ENCODE data around the gene SSTR1. TPM values are rescaled to one million over a fixed set of nuclear protein-coding genes. Genes with fewer than 3 reads are reported as not detected.

Gene SSTR1
- total RNA-seq, 4 donors from 2014 or later, result 2.5 to 13.1 (median 9.8) TPM

GRCh38 chr14:38248321-38249028, 40.8 kb downstream of the SSTR1 start:
- Histone ChIP-seq H3K4me1 (no peaks in the 10 kb centered on the region), H3K9me3 (no peaks in the 10 kb centered on the region), H3K27me3 (no peaks in the 10 kb centered on the region), H3K4me3 (no peak overlapping the region), H3K36me3 (no peaks in the 10 kb centered on the region), H3K27ac (no peak overlapping the region)
- DNase-seq, result no peak
- TF ChIP-seq CTCF (IDR thresholded peaks at IDR 0.05), result no peak

GRCh38 chr14:38250331-38250730, 42.6 kb downstream of the SSTR1 start:
- H3K27me3 ChIP-seq, result peaks cover 0 to 10% of the 10 kb centered on the region in 2 donors
- H3K36me3 ChIP-seq, result no peaks in the 10 kb centered on the region
- DNase-seq, result no peak
- no peak overlapping the region for H3K4me3 ChIP-seq
- TF ChIP-seq POLR2A (IDR thresholded peaks at IDR 0.05) (no peak), CTCF (IDR thresholded peaks at IDR 0.05) (no peak)
- H3K9me3 ChIP-seq, result no peaks in the 10 kb centered on the region
- no peaks in the 10 kb centered on the region for H3K4me1 ChIP-seq
- H3K27ac ChIP-seq, result no peak overlapping the region

GRCh38 chr14:38252066-38252710, 44.5 kb downstream of the SSTR1 start:
- no peaks in the 10 kb centered on the region for H3K4me1 ChIP-seq
- H3K9me3 ChIP-seq, result no peaks in the 10 kb centered on the region
- H3K27ac ChIP-seq, result peak overlapping the region in 1 of 4 donors; percentile 14
- H3K36me3 ChIP-seq, result no peaks in the 10 kb centered on the region
- H3K4me3 ChIP-seq, result peak overlapping the region in 2 of 4 donors; percentile 13 to 48
- no peak for DNase-seq
- H3K27me3 ChIP-seq, result peaks cover 0 to 14% of the 10 kb centered on the region in 2 donors
- TF ChIP-seq POLR2A (IDR thresholded peaks at IDR 0.05) (no peak), CTCF (IDR thresholded peaks at IDR 0.05) (no peak)

- Histone ChIP-seq H3K9me3 (no peaks in the 10 kb centered on the region), H3K4me1 (no peaks in the 10 kb centered on the region), H3K27me3 (peaks cover 0 to 14% of the 10 kb centered on the region in 2 donors), H3K36me3 (no peaks in the 10 kb centered on the region), H3K27ac (peak overlapping the region in 2 of 4 donors; percentile 22 to 86), H3K4me3 (peak overlapping the region in 1 of 4 donors; percentile 48)
- no peak for DNase-seq
- TF ChIP-seq CTCF (IDR thresholded peaks at IDR 0.05) (no peak), POLR2A (IDR thresholded peaks at IDR 0.05) (no peak)
Observed at GRCh38 chr14:38253676-38254075, 46.0 kb downstream of the SSTR1 start.

- no peaks in the 10 kb centered on the region for H3K9me3 ChIP-seq
- peak overlapping the region in 3 of 4 donors; percentile 32 to 86 (median 80) for H3K27ac ChIP-seq
- H3K4me3 ChIP-seq, result peak overlapping the region; percentile 15 to 48 (median 34)
- H3K4me1 ChIP-seq, result no peaks in the 10 kb centered on the region
- TF ChIP-seq CTCF (IDR thresholded peaks at IDR 0.05), result no peak
- TF ChIP-seq POLR2A (IDR thresholded peaks at IDR 0.05), result no peak
- H3K36me3 ChIP-seq, result no peaks in the 10 kb centered on the region
- peak in 1 of 3 donors; percentile 43 for DNase-seq
- peaks cover 0 to 14% of the 10 kb centered on the region in 2 donors for H3K27me3 ChIP-seq
Observed at GRCh38 chr14:38254571-38255407, 47.1 kb downstream of the SSTR1 start.

Data from Peyer's patch (tissue), 4 donors.